A673 (cell line): Measurements from ENCODE around the gene UVSSA. TPM values are rescaled to one million over a fixed set of nuclear protein-coding genes. Genes with fewer than 3 reads are reported as not detected.

Experiments used
- BruUV-seq: library from RNA; stranded (reverse); fragments of 400-500 nt; replicated peaks from 2 replicates; lab custom pipeline; 2021; lab: Mats Ljungman, UMichigan
- CTCF ChIA-PET: fragments of 300-600 bp; sonication (Branson Sonifier 250); formaldehyde crosslinking; loops from one replicate; lab custom pipeline; 2022; ENCODE audit warnings: antibody characterized with exemption; lab: Charles Lee
- POLR2A ChIA-PET: fragments of 300-600 bp; sonication (Branson Sonifier 250); formaldehyde crosslinking; loops from one replicate; lab custom pipeline; 2022; ENCODE audit warnings: antibody characterized with exemption; ENCODE audit not compliant: low non-redundant PET; lab: Charles Lee
- DNase-seq: peaks from one replicate; pipeline ENCODE4 v3.0.0-alpha.2; 2015; ENCODE audit warnings: low spot score
- H3K27ac ChIP-seq: fragments of 200-600 bp; sonication (generic); 2 replicates; pipeline ENCODE4 v1.5.1; 2016; ENCODE audit warnings: mixed run types, low read depth, mild to moderate bottlenecking, mixed read lengths, antibody characterized with exemption, low read length; ENCODE audit not compliant: poor library complexity, severe bottlenecking
- H3K27me3 ChIP-seq: fragments of 200-600 bp; sonication (generic); replicated peaks from 2 replicates; pipeline ENCODE4 v1.6.1; 2017; ENCODE audit warnings: mixed run types, low read depth, mild to moderate bottlenecking, mixed read lengths, antibody characterized with exemption, low read length; ENCODE audit not compliant: insufficient read depth, poor library complexity
- H3K36me3 ChIP-seq: fragments of 200-600 bp; sonication (generic); 2 replicates; pipeline ENCODE4 v1.6.1; 2016; ENCODE audit warnings: mixed run types, mild to moderate bottlenecking, mixed read lengths, antibody characterized with exemption, low read length; ENCODE audit not compliant: insufficient read depth, poor library complexity, severe bottlenecking
- H3K4me1 ChIP-seq: fragments of 200-600 bp; sonication (generic); 2 replicates; pipeline ENCODE4 v1.6.1; 2017; ENCODE audit warnings: mixed run types, mild to moderate bottlenecking, mixed read lengths, antibody characterized with exemption, low read length; ENCODE audit not compliant: insufficient read depth, poor library complexity, severe bottlenecking
- H3K4me3 ChIP-seq: fragments of 200-600 bp; sonication (generic); 2 replicates; pipeline ENCODE4 v1.5.1; 2016; ENCODE audit warnings: low read depth, mixed run types, mild to moderate bottlenecking, mixed read lengths, low read length; ENCODE audit not compliant: poor library complexity, severe bottlenecking
- H3K9me3 ChIP-seq: fragments of 200-600 bp; sonication (generic); 2 replicates; pipeline ENCODE4 v1.6.1; 2016; ENCODE audit warnings: mixed run types, low read depth, mild to moderate bottlenecking, mixed read lengths, antibody characterized with exemption, low read length; ENCODE audit not compliant: poor library complexity, severe bottlenecking
- CTCF ChIP-seq: fragments of 300-800, 200-600 bp; sonication (generic); conservative IDR thresholded peaks from 2 replicates; pipeline ENCODE4 v1.5.1; 2017; ENCODE audit warnings: low read depth, mild to moderate bottlenecking, antibody characterized with exemption, low read length, moderate library complexity, mixed read lengths
- EZH2 ChIP-seq: fragments of 200-600 bp; sonication (generic); IDR thresholded peaks from 2 replicates; pipeline ENCODE4 v1.6.1; 2017; ENCODE audit warnings: borderline replicate concordance, low read depth, mild to moderate bottlenecking, mixed read lengths, antibody characterized with exemption, low read length; ENCODE audit not compliant: poor library complexity, severe bottlenecking
- intact Hi-C: fragments of 100-400 bp; cut with micrococcal nuclease; formaldehyde crosslinking; loops from one replicate; pipeline ENCODE4 v1.10.0; 2022; ENCODE audit not compliant: unreplicated experiment
- total RNA-seq: library from RNA; stranded (reverse); gene quantifications from 2 replicates; pipeline ENCODE4 v1.2.3, GENCODE V29; 2021

UVSSA gene
- total RNA-seq, 1 experiment from 2014 or later, result 20.3 TPM

DNA sequence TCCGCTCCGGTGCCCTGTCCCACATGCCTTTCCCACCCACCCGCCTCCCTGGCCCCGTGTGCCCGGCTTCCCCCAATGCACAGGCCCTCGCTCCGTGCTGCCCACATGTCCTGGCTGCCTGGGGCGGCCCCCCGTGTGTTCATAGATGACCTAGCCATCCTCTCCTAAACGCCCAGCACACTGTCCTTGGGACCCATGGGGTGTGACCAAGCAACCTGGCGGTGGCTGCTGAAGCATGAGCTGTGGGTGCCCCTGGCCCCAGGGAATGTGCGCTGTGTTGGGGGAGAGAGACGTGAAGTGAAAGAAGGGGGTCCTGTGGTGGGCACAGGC lies 29.0 kb upstream of the UVSSA start:
- Histone ChIP-seq H3K4me1 (no peaks in the 10 kb centered on the region), H3K27ac (no peak overlapping the region), H3K36me3 (peaks cover 40% of the 10 kb centered on the region), H3K4me3 (no peak overlapping the region), H3K27me3 (no peaks in the 10 kb centered on the region), H3K9me3 (no peaks in the 10 kb centered on the region)
- intact Hi-C loops, result no loop called here
- POLR2A ChIA-PET, result no interaction called here
- TF ChIP-seq CTCF (no peak), EZH2 (no peak)
- no peak for DNase-seq
- no TSS peak for BruUV-seq
- CTCF ChIA-PET, result no interaction called here

DNA sequence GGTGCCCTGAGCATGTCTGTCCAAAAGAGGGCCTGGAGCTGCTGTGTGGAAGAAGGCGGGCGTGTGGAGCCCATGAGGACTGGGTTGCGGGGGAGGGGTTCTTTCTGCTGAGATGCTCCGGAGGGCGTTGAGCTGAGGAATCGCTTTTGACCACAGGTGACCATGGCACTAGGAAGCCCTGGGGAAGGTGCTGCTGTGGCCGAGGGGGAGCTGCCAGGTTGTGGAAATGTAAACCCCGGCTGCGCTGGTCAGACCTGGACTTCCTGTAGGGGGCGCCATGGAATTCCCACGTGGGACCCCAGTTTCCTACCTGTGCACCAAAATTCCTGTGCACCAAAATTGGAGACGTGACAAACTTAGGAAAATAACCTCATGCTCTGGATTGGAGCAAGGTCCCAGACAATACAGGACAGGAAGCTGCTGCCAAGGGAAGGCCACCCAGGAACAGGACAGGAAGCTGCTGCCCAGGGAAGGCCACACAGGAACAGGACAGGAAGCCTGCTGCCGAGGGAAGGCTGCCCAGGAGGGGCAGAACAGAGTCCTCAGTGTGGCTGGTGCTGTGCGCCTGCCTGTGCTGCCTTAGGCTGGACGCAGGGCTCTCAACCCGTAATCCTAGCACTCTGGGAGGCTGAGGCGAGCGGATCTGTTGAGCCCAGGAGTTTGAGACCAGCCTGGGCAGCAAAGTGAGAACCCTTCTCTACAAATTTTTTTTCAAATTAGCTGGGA lies 28.4 kb upstream of the UVSSA start:
- POLR2A ChIA-PET, result no interaction called here
- peaks cover 40% of the 10 kb centered on the region for H3K36me3 ChIP-seq
- no TSS peak for BruUV-seq
- no peaks in the 10 kb centered on the region for H3K9me3 ChIP-seq
- intact Hi-C loops, result no loop called here
- no peak for DNase-seq
- CTCF ChIA-PET, result no interaction called here
- TF ChIP-seq EZH2 (no peak), CTCF (peak; percentile 66)
- H3K27ac ChIP-seq, result no peak overlapping the region
- H3K4me1 ChIP-seq, result no peaks in the 10 kb centered on the region
- H3K4me3 ChIP-seq, result no peak overlapping the region
- H3K27me3 ChIP-seq, result no peaks in the 10 kb centered on the region

DNA sequence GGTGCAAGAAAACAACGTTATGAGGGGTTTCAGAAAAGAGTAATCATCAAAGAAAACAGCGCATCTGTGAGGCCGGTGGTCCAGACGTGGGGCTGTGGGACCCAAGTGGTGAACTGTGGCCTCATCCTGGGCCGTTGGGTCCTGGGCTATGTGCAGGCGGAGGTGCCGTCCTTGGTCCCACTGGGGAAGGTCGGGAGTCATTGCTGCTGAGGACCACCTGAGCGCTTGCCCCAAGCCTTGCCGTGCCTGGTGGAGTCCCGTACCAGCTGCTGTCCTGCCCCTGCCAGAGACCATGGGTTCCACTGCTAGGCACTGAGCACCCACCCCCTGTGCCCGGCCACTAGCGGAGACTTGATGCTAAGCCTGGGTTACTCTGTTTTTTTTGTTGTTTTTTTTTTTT lies 25.5 kb upstream of the UVSSA start:
- peaks cover 36% of the 10 kb centered on the region for H3K36me3 ChIP-seq
- H3K9me3 ChIP-seq, result no peaks in the 10 kb centered on the region
- H3K4me1 ChIP-seq, result no peaks in the 10 kb centered on the region
- no peak overlapping the region for H3K27ac ChIP-seq
- intact Hi-C loops, result no loop called here
- ChIA-PET POLR2A (no interaction called here), CTCF (no interaction called here)
- TF ChIP-seq CTCF (no peak), EZH2 (no peak)
- no TSS peak for BruUV-seq
- no peaks in the 10 kb centered on the region for H3K27me3 ChIP-seq
- no peak overlapping the region for H3K4me3 ChIP-seq
- no peak for DNase-seq
